GM12878 (cell line): Measurements from ENCODE around the gene RPA3. TPM values are rescaled to one million over a fixed set of nuclear protein-coding genes. Genes with fewer than 3 reads are reported as not detected.

Source experiments
- ATAC-seq: fragments of 200-7000 bp; cut with Tn5 transposase; 3 replicates; pipeline ENCODE4 v1.9.1; 2020; ENCODE audit warnings: mild to moderate bottlenecking, moderate library complexity
- BruUV-seq: library from RNA; stranded (reverse); fragments of 400-500 nt; replicated peaks from 2 replicates; lab custom pipeline; 2021; lab: Mats Ljungman, UMichigan
- CTCF ChIA-PET: fragments of 300-600 bp; sonication (Branson Sonifier 250); formaldehyde crosslinking; extraction: SDS; loops from one replicate; lab custom pipeline; 2021; ENCODE audit warnings: inconsistent platforms; lab: Yijun Ruan, JAX
- POLR2A ChIA-PET: fragments of 350-600 bp; formaldehyde crosslinking; extraction: SDS; loops from one replicate; lab custom pipeline; 2021; ENCODE audit warnings: inconsistent platforms; lab: Charles Lee
- RAD21 ChIA-PET: fragments of 300-600 bp; sonication (Branson Sonifier 250); formaldehyde crosslinking; loops from one replicate; lab custom pipeline; 2023; ENCODE audit warnings: antibody characterized with exemption; ENCODE audit not compliant: unreplicated experiment; lab: Charles Lee
- SMC1A ChIA-PET: fragments of 300-600 bp; sonication (Branson Sonifier 250); formaldehyde crosslinking; loops from one replicate; lab custom pipeline; 2023; ENCODE audit not compliant: unreplicated experiment, uncharacterized antibody; lab: Charles Lee
- DNase-seq: peaks from one replicate; pipeline ENCODE4 v3.0.0-alpha.2; 2011; ENCODE audit warnings: low read depth, low spot score
- FAIRE-seq: peaks from 3 replicates; lab custom pipeline; 2011; peaks lifted over from hg19 to GRCh38; lab: Jason Lieb, UNC
- H2AFZ ChIP-seq: 2 replicates; pipeline ENCODE4 v1.6.0; 2011; ENCODE audit warnings: low read depth, low read length, control low read depth; ENCODE audit not compliant: control insufficient read depth
- H3K27ac ChIP-seq: 2 replicates; pipeline ENCODE4 v1.5.1; 2011; ENCODE audit warnings: control low read depth; ENCODE audit not compliant: control insufficient read depth, insufficient read depth
- H3K27me3 ChIP-seq, 2 experiments: replicated peaks in 1 of 2; 2 replicates each; pipeline versions ENCODE4 v1.6.0 to v1.6.1; 2011; ENCODE audit warnings: low read length in 1 of 2; ENCODE audit not compliant: control insufficient read depth in 2 of 2, insufficient read depth in 2 of 2
- H3K36me3 ChIP-seq, 2 experiments: 2 replicates each; pipeline ENCODE4 v1.5.1; 2011; ENCODE audit warnings: low read length in 1 of 2; ENCODE audit not compliant: control insufficient read depth in 2 of 2, insufficient read depth in 2 of 2
- H3K4me1 ChIP-seq: 2 replicates; pipeline ENCODE4 v1.6.1; 2011; ENCODE audit warnings: mild to moderate bottlenecking, low read length, moderate library complexity, mixed read lengths; ENCODE audit not compliant: control insufficient read depth, insufficient read depth
- H3K4me2 ChIP-seq: 2 replicates; pipeline ENCODE4 v1.6.0; 2011; ENCODE audit warnings: control low read depth; ENCODE audit not compliant: control insufficient read depth, insufficient read depth
- H3K4me3 ChIP-seq: fragments of 200-600 bp; sonication (generic); 2 replicates; pipeline ENCODE4 v1.5.1; 2016
- H3K79me2 ChIP-seq: 2 replicates; pipeline ENCODE4 v1.6.0; 2011; ENCODE audit warnings: low read length; ENCODE audit not compliant: control insufficient read depth, insufficient read depth
- H3K9ac ChIP-seq: 2 replicates; pipeline ENCODE4 v1.8.0; 2011; ENCODE audit warnings: low read length, control low read depth, mixed read lengths; ENCODE audit not compliant: control insufficient read depth, insufficient read depth
- H3K9me3 ChIP-seq: replicated peaks from 3 replicates; pipeline ENCODE4 v1.5.1; 2011; ENCODE audit warnings: mild to moderate bottlenecking, low read length; ENCODE audit not compliant: control insufficient read depth, insufficient read depth
- H4K20me1 ChIP-seq: 2 replicates; pipeline ENCODE4 v1.6.0; 2011; ENCODE audit not compliant: control insufficient read depth, insufficient read depth
- CREM ChIP-seq: IDR thresholded peaks from 2 replicates; pipeline ENCODE4 v1.6.1; 2014; ENCODE audit warnings: antibody characterized with exemption, low read depth
- EP300 ChIP-seq, 2 experiments: fragments of 150-350 bp in 1 of 2; IDR thresholded peaks; 2 replicates each; pipeline ENCODE4 v1.6.1; 2011 to 2012; ENCODE audit warnings: low read depth in 2 of 2, low read length in 2 of 2, borderline replicate concordance in 1 of 2, improper control_type of control experiment in 1 of 2, inconsistent platforms in 1 of 2; ENCODE audit not compliant: control insufficient read depth in 1 of 2
- GATAD2B ChIP-seq: fragments of 450-650 bp; conservative IDR thresholded peaks from 2 replicates; pipeline ENCODE4 v1.6.1; 2017; ENCODE audit warnings: low read depth, mild to moderate bottlenecking, moderate library complexity
- IKZF1 ChIP-seq: fragments of 450-650 bp; conservative IDR thresholded peaks from 2 replicates; pipeline ENCODE4 v1.6.1; 2017; ENCODE audit warnings: antibody characterized with exemption, mild to moderate bottlenecking
- KAT2A ChIP-seq: conservative IDR thresholded peaks from 2 replicates; pipeline ENCODE4 v1.6.1; 2011; ENCODE audit warnings: low read depth, low read length; ENCODE audit not compliant: control insufficient read depth
- MEF2A ChIP-seq: IDR thresholded peaks from 2 replicates; pipeline ENCODE4 v1.6.1; 2011; ENCODE audit warnings: low read depth, mild to moderate bottlenecking, low read length, moderate library complexity; ENCODE audit not compliant: insufficient read depth
- PAX5 ChIP-seq: IDR thresholded peaks from 2 replicates; pipeline ENCODE4 v1.6.1; 2011; ENCODE audit warnings: low read depth, low read length, borderline replicate concordance
- POU2F2 ChIP-seq: IDR thresholded peaks from 3 replicates; pipeline ENCODE4 v1.6.1; 2011; ENCODE audit warnings: low read depth, mild to moderate bottlenecking, low read length, borderline replicate concordance
- SREBF1 ChIP-seq: IDR thresholded peaks from 2 replicates; pipeline ENCODE4 v1.6.1; 2012; ENCODE audit warnings: mild to moderate bottlenecking, low read length
- ZNF217 ChIP-seq: fragments of 450-650 bp; IDR thresholded peaks from 2 replicates; pipeline ENCODE4 v1.6.1; 2017; ENCODE audit warnings: antibody characterized with exemption, mild to moderate bottlenecking
- ZNF274 ChIP-seq: IDR thresholded peaks from one replicate; pipeline ENCODE4 v1.8.0; 2011; ENCODE audit not compliant: insufficient read length, insufficient read depth
- ZNF622 ChIP-seq: fragments of 450-650 bp; IDR thresholded peaks from 2 replicates; pipeline ENCODE4 v1.6.1; 2017; ENCODE audit warnings: mild to moderate bottlenecking, inconsistent platforms
- WGBS: methylation state at CpG from one replicate; pipeline ENCODE4 v1.1.6; 2016; ENCODE audit warnings: low lambda C conversion rate; ENCODE audit not compliant: insufficient replicate concordance, insufficient coverage; ENCODE audit errors: missing lambda C conversion rate; 5-methylcytosine and 5-hydroxymethylcytosine counted together
- in situ Hi-C: fragments of 300-500 bp; cut with MboI; formaldehyde crosslinking; loops from 9 replicates; pipeline ENCODE4 v1.14.3; 2018; ENCODE audit warnings: mixed read lengths
- intact Hi-C: fragments of 100-400 bp; cut with micrococcal nuclease; formaldehyde crosslinking; loops from one replicate; pipeline ENCODE4 v1.14.2; 2022; ENCODE audit not compliant: unreplicated experiment
- polyA plus RNA-seq, 11 experiments: library from polyadenylated mRNA; depleted of rRNA in 4 of 11; unstranded in 6 of 11; stranded (reverse) in 5 of 11; fragments of >200 nt; fragmentation: Nextera tagmentation in 4 of 11; fragmentation: Illumina TruSeq in 1 of 11; extraction: Ambion mirVana in 4 of 11; extraction: Trizol in 1 of 11; gene quantifications; 1 replicate in 1 of 11; 2 replicates in 10 of 11; pipeline versions ENCODE4 v1.2.1 to v1.2.3, GENCODE V29; 2011 to 2016; ENCODE audit warnings: inconsistent platforms in 2 of 11, missing spikeins in 2 of 11, low read depth in 1 of 11
- total RNA-seq, 4 experiments: library from RNA; depleted of rRNA in 3 of 4; stranded (reverse); fragments of >200 nt in 3 of 4; fragmentation: Illumina TruSeq in 1 of 4; extraction: Trizol in 1 of 4; gene quantifications; 2 replicates each; pipeline versions ENCODE4 v1.2.1 to v1.2.3, GENCODE V29; 2013 to 2021
- TF ChIP-seq, protein P1 (sequence below): IDR thresholded peaks from 2 replicates; pipeline ENCODE4 v1.6.1; 2012; ENCODE audit warnings: mild to moderate bottlenecking, low read depth, low read length
- TF ChIP-seq, protein P2 (sequence below): fragments of 450-650 bp; IDR thresholded peaks from 2 replicates; pipeline ENCODE4 v1.6.1; 2017; ENCODE audit warnings: mild to moderate bottlenecking

Gene RPA3
- total and polyA plus RNA-seq, 10 of the 15 experiments (the other 5 are each of a cell fraction or from before 2014, with no cell fraction given), result 60.2 to 343 (median 112) TPM

DNA sequence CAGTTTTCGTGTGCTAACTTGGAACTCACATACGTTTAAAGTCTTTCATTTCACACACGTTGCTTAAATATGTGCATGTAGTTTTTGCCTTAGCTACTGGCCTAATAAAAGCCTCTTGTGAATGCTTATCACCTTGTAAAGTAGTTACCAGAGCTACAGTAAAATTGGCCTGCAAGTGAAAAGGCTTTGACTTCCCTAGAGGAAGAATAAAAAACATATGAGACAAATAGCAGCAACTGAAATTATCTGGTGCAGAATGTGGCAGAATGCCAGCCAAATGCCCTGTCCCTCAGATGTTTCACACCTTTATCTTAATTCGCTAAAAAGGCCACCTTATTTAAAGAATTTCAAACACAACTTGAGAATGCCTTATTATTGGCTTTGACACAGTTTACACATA, 28.1 kb upstream of the RPA3 start:
- POLR2A ChIA-PET, result interaction anchor here (0.9 kb wide), 1 partner anchor 44 kb away, joined by 3 read pairs; no protein-coding TSS in a partner anchor
- SMC1A ChIA-PET, result interaction anchor here (0.6 to 2.2 kb wide), 5 partner anchors 12 to 444 kb away, joined by 3 to 16 read pairs (median 3); no protein-coding TSS in a partner anchor
- CTCF ChIA-PET, result interaction anchor here (1.7 kb wide), 1 partner anchor 65 kb away, joined by 7 read pairs; no protein-coding TSS in a partner anchor
- Histone ChIP-seq H3K9me3 (no peaks in the 10 kb centered on the region), H3K9ac (no peak overlapping the region), H3K4me2 (no peak overlapping the region), H2AFZ (no peak overlapping the region), H3K27ac (no peak overlapping the region), H3K79me2 (no peaks in the 10 kb centered on the region), H3K4me3 (no peak overlapping the region), H4K20me1 (no peaks in the 10 kb centered on the region), H3K27me3 (no peaks in the 10 kb centered on the region), H3K4me1 (no peaks in the 10 kb centered on the region), H3K36me3 (no peaks in the 10 kb centered on the region)
- 94% methylated on average over 4 of the region's 4 CpGs for WGBS
- RAD21 ChIA-PET, result interaction anchor here (1.5 kb wide), 1 partner anchor 14 kb away, joined by 3 read pairs; no protein-coding TSS in a partner anchor
- DNase-seq (no peak), FAIRE-seq (no peak), ATAC-seq (no peak)
- no TSS peak for BruUV-seq
- intact Hi-C loops (no loop called here), in situ Hi-C loops (no loop called here)
- TF ChIP-seq PAX5, result no peak
- no peak for TF ChIP-seq CREM
- no peak for TF ChIP-seq KAT2A
- TF ChIP-seq, protein P1, sequence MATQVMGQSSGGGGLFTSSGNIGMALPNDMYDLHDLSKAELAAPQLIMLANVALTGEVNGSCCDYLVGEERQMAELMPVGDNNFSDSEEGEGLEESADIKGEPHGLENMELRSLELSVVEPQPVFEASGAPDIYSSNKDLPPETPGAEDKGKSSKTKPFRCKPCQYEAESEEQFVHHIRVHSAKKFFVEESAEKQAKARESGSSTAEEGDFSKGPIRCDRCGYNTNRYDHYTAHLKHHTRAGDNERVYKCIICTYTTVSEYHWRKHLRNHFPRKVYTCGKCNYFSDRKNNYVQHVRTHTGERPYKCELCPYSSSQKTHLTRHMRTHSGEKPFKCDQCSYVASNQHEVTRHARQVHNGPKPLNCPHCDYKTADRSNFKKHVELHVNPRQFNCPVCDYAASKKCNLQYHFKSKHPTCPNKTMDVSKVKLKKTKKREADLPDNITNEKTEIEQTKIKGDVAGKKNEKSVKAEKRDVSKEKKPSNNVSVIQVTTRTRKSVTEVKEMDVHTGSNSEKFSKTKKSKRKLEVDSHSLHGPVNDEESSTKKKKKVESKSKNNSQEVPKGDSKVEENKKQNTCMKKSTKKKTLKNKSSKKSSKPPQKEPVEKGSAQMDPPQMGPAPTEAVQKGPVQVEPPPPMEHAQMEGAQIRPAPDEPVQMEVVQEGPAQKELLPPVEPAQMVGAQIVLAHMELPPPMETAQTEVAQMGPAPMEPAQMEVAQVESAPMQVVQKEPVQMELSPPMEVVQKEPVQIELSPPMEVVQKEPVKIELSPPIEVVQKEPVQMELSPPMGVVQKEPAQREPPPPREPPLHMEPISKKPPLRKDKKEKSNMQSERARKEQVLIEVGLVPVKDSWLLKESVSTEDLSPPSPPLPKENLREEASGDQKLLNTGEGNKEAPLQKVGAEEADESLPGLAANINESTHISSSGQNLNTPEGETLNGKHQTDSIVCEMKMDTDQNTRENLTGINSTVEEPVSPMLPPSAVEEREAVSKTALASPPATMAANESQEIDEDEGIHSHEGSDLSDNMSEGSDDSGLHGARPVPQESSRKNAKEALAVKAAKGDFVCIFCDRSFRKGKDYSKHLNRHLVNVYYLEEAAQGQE, result no peak
- TF ChIP-seq GATAD2B, result no peak
- no peak for TF ChIP-seq SREBF1
- no peak for TF ChIP-seq EP300 (IDR thresholded peaks at IDR 0.05; ENCODE audit: borderline replicate concordance in 1 of 2, control insufficient read depth in 1 of 2, low read depth in 2 of 2, low read length in 2 of 2)
- no peak for TF ChIP-seq IKZF1
- TF ChIP-seq ZNF622, result no peak
- no peak for TF ChIP-seq ZNF274
- TF ChIP-seq POU2F2, result no peak
- TF ChIP-seq ZNF217, result no peak
- TF ChIP-seq, protein P2, sequence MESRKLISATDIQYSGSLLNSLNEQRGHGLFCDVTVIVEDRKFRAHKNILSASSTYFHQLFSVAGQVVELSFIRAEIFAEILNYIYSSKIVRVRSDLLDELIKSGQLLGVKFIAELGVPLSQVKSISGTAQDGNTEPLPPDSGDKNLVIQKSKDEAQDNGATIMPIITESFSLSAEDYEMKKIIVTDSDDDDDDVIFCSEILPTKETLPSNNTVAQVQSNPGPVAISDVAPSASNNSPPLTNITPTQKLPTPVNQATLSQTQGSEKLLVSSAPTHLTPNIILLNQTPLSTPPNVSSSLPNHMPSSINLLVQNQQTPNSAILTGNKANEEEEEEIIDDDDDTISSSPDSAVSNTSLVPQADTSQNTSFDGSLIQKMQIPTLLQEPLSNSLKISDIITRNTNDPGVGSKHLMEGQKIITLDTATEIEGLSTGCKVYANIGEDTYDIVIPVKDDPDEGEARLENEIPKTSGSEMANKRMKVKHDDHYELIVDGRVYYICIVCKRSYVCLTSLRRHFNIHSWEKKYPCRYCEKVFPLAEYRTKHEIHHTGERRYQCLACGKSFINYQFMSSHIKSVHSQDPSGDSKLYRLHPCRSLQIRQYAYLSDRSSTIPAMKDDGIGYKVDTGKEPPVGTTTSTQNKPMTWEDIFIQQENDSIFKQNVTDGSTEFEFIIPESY, result no peak
- TF ChIP-seq MEF2A, result no peak
